ENCODE measurements around the gene SIM2. TPM values are rescaled to one million over a fixed set of nuclear protein-coding genes. Genes with fewer than 3 reads are reported as not detected.
"Not testable (repeated sequence)": the region's sequence is repeated elsewhere in the genome, so short reads cannot be mapped to it uniquely, and the experiment has no call there.

SIM2 gene
- total RNA-seq, 1 donor from 2014 or later: not detected

DNA sequence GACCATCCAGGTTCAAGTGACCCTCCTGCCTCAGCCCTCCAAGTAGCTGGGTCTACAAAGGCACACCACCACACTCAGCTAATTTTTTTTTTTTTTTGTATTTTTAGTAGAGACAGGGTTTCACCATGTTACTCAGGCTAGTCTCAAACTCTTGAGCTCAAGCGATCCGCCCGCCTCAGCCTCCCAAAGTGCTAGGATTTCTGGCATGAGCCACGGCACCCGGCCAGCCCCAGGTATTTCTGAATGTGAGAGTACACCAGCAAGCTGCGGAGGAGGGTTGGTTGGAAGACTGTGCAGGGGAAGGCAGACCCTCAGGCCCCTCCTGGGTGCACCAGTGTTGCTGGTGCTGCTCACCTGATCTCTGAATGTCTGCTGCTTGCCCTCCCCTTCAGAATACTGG is 33.1 kb upstream of the SIM2 start:
- H3K4me1 ChIP-seq: no peaks in the 10 kb centered on the region
- no peaks in the 10 kb centered on the region for H3K27me3 ChIP-seq
- TF ChIP-seq POLR2AphosphoS5 (IDR thresholded peaks at IDR 0.05; ENCODE audit: insufficient read depth in 1 of 2, low read depth in 1 of 2) (no peak), POLR2A (IDR thresholded peaks at IDR 0.05) (no peak)
- TF ChIP-seq, protein P1, sequence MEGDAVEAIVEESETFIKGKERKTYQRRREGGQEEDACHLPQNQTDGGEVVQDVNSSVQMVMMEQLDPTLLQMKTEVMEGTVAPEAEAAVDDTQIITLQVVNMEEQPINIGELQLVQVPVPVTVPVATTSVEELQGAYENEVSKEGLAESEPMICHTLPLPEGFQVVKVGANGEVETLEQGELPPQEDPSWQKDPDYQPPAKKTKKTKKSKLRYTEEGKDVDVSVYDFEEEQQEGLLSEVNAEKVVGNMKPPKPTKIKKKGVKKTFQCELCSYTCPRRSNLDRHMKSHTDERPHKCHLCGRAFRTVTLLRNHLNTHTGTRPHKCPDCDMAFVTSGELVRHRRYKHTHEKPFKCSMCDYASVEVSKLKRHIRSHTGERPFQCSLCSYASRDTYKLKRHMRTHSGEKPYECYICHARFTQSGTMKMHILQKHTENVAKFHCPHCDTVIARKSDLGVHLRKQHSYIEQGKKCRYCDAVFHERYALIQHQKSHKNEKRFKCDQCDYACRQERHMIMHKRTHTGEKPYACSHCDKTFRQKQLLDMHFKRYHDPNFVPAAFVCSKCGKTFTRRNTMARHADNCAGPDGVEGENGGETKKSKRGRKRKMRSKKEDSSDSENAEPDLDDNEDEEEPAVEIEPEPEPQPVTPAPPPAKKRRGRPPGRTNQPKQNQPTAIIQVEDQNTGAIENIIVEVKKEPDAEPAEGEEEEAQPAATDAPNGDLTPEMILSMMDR (IDR thresholded peaks at IDR 0.05): no peak
- intact Hi-C loops (cut with DNase I): no loop called here
- DNase-seq (ENCODE audit: extremely low spot score in 2 of 2): no peak
- no peaks in the 10 kb centered on the region for H3K36me3 ChIP-seq
- no peak overlapping the region for H3K4me3 ChIP-seq
- H3K9me3 ChIP-seq: no peaks in the 10 kb centered on the region
- H3K27ac ChIP-seq: no peak overlapping the region

DNA sequence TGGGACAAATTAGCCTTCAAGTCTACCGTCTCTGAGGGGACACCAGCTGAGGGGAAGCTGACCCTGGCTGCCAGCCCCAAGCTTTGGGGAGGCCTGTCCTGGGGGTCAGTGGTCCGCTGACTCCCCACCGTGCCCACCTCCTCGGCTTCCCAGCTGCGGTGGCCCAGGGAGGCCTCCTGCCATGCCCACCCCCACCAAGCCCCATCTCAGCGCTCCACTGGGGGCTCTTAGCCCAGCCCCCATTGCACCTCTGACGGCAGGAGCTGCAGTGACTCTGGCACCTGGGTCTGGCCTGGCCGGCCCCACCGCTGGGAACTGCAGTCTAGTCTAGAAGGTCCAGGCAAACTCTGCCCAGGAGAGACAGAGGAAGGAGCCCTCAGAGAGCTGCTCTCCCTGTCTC is 30.2 kb upstream of the SIM2 start:
- Histone ChIP-seq H3K9me3 (no peaks in the 10 kb centered on the region), H3K4me1 (no peaks in the 10 kb centered on the region), H3K4me3 (no peak overlapping the region), H3K27me3 (no peaks in the 10 kb centered on the region), H3K36me3 (no peaks in the 10 kb centered on the region), H3K27ac (no peak overlapping the region)
- intact Hi-C loops (cut with DNase I): no loop called here
- DNase-seq (ENCODE audit: extremely low spot score in 2 of 2): no peak
- TF ChIP-seq POLR2A (IDR thresholded peaks at IDR 0.05) (no peak), POLR2AphosphoS5 (IDR thresholded peaks at IDR 0.05; ENCODE audit: insufficient read depth in 1 of 2, low read depth in 1 of 2) (no peak)
- TF ChIP-seq, protein P1 (IDR thresholded peaks at IDR 0.05): no peak

DNA sequence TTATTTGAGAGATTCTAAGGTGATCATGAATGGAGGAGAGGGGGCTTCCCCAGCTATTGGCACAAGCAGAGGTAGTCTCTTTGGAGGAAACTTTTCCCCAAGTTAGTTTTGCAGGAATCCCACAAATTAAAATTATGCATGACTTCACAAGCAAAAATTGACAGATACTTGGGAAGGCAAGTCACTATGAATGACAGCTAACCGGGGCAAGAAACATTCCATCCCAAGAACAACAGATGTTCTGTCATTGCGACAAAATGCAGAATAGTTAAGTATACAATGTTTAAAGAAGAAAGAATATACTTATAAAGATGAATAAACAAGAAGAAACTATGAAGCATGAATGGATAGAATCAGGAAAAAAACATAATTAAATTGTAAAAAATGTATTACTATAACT is 27.1 kb upstream of the SIM2 start:
- H3K27me3 ChIP-seq: no peaks in the 10 kb centered on the region
- intact Hi-C loops (cut with DNase I): no loop called here
- no peak overlapping the region for H3K4me3 ChIP-seq
- no peak for TF ChIP-seq POLR2AphosphoS5 (IDR thresholded peaks at IDR 0.05; ENCODE audit: insufficient read depth in 1 of 2, low read depth in 1 of 2)
- no peak for TF ChIP-seq POLR2A (IDR thresholded peaks at IDR 0.05)
- TF ChIP-seq, protein P1 (IDR thresholded peaks at IDR 0.05): no peak
- DNase-seq (ENCODE audit: extremely low spot score in 2 of 2): no peak
- H3K9me3 ChIP-seq: no peaks in the 10 kb centered on the region
- H3K27ac ChIP-seq: no peak overlapping the region
- H3K4me1 ChIP-seq: no peaks in the 10 kb centered on the region
- no peaks in the 10 kb centered on the region for H3K36me3 ChIP-seq

DNA sequence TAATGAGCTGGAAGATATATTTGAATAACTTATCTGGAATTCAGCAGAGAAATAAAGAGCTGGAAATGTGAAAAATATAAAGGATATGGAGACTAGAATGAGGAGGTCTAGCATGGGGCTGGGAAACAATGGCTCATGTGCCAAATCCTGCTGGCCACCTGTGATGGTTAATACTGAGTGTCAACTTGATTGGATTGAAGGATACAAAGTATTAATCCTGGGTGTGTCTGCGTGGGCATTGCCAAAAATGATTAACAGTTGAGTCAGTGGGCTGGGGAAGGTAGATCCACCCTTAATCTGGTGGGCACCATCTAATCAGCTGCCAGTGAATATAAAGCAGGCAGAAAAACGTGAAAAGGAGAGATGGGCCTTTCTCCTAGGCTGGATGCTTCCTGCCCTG is 26.6 kb upstream of the SIM2 start:
- H3K27me3 ChIP-seq; H3K9me3 ChIP-seq; H3K27ac ChIP-seq; DNase-seq (ENCODE audit: extremely low spot score in 2 of 2); H3K4me3 ChIP-seq; H3K36me3 ChIP-seq; H3K4me1 ChIP-seq; intact Hi-C loops (cut with DNase I): not testable (repeated sequence)

DNA sequence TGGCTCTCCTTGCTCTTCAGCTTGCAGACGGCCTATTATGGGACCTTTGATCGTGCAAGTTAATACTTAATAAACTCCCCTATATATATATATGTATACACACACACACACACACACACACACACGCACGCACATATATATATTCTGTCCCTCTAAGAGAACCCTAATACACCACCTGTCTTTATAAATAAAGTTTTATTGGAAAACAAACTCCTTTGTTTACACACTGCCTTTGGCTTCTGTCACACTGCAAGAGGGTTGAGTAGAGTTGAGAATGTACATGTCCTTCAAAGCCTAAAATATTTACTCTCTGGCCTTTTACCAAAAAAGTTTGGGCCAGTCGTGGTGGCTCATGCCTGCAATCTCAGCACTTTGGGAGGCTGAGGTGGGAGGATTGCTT is 26.2 kb upstream of the SIM2 start:
- no peak for DNase-seq (ENCODE audit: extremely low spot score in 2 of 2)
- no peaks in the 10 kb centered on the region for H3K9me3 ChIP-seq
- H3K27me3 ChIP-seq: no peaks in the 10 kb centered on the region
- intact Hi-C loops (cut with DNase I): no loop called here
- no peak overlapping the region for H3K4me3 ChIP-seq
- no peak overlapping the region for H3K27ac ChIP-seq
- TF ChIP-seq POLR2A (IDR thresholded peaks at IDR 0.05) (no peak), POLR2AphosphoS5 (IDR thresholded peaks at IDR 0.05; ENCODE audit: insufficient read depth in 1 of 2, low read depth in 1 of 2) (no peak)
- TF ChIP-seq, protein P1 (IDR thresholded peaks at IDR 0.05): no peak
- no peaks in the 10 kb centered on the region for H3K36me3 ChIP-seq
- H3K4me1 ChIP-seq: no peaks in the 10 kb centered on the region
